GM23338 (cell line): Measurements from ENCODE around the gene AGR3. TPM values are rescaled to one million over a fixed set of nuclear protein-coding genes. Genes with fewer than 3 reads are reported as not detected.

ENCODE experiments used
- ATAC-seq: fragments of 200-7000 bp; cut with Tn5 transposase; 3 replicates; pipeline ENCODE4 v1.9.1; 2020
- DNase-seq: peaks from one replicate; pipeline ENCODE4 v3.0.0-alpha.2; 2015; ENCODE audit warnings: low spot score
- H2AFZ ChIP-seq: fragments of 200-600 bp; sonication (generic); 2 replicates; pipeline ENCODE4 v1.8.0; 2016; ENCODE audit warnings: antibody characterized with exemption, mild to moderate bottlenecking, moderate library complexity
- H3F3A ChIP-seq: fragments of 200-600 bp; sonication (generic); replicated peaks from 2 replicates; pipeline ENCODE4 v1.8.0; 2017; ENCODE audit warnings: antibody characterized with exemption, mixed run types, low read depth
- H3K27ac ChIP-seq: fragments of 200-600 bp; sonication (generic); 2 replicates; pipeline ENCODE4 v1.6.1; 2016; ENCODE audit warnings: low read depth
- H3K27me3 ChIP-seq: fragments of 200-600 bp; sonication (generic); 2 replicates; pipeline ENCODE4 v1.8.0; 2016; ENCODE audit warnings: mild to moderate bottlenecking, mixed run types, moderate library complexity; ENCODE audit not compliant: insufficient read depth
- H3K36me3 ChIP-seq: fragments of 200-600 bp; sonication (generic); 2 replicates; pipeline ENCODE4 v1.8.0; 2016; ENCODE audit warnings: mild to moderate bottlenecking; ENCODE audit not compliant: insufficient read depth
- H3K4me1 ChIP-seq: fragments of 200-600 bp; sonication (generic); 2 replicates; pipeline ENCODE4 v1.8.0; 2016; ENCODE audit warnings: mild to moderate bottlenecking, moderate library complexity; ENCODE audit not compliant: insufficient read depth
- H3K4me2 ChIP-seq: fragments of 200-600 bp; sonication (generic); 2 replicates; pipeline ENCODE4 v1.7.1; 2017; ENCODE audit warnings: mixed run types
- H3K4me3 ChIP-seq: fragments of 200-600 bp; sonication (generic); 2 replicates; pipeline ENCODE4 v1.6.1; 2016; ENCODE audit warnings: mixed run types
- H3K79me2 ChIP-seq: fragments of 200-600 bp; sonication (generic); replicated peaks from 2 replicates; pipeline ENCODE4 v1.8.0; 2017; ENCODE audit warnings: mild to moderate bottlenecking; ENCODE audit not compliant: insufficient read depth
- H3K9me2 ChIP-seq: fragments of 200-600 bp; sonication (generic); 2 replicates; pipeline ENCODE4 v1.8.0; 2017; ENCODE audit not compliant: insufficient read depth
- H4K20me1 ChIP-seq: fragments of 200-600 bp; sonication (generic); replicated peaks from 2 replicates; pipeline ENCODE4 v1.8.0; 2017; ENCODE audit warnings: mild to moderate bottlenecking; ENCODE audit not compliant: insufficient read depth
- H3K27ac Mint-ChIP-seq: 2 replicates; pipeline ENCODE4 v1.8.0; 2020; ENCODE audit warnings: inconsistent platforms, mild to moderate bottlenecking, moderate library complexity, mixed read lengths
- H3K27me3 Mint-ChIP-seq: 3 replicates; pipeline ENCODE4 v1.8.0; 2022; ENCODE audit warnings: low read depth, mild to moderate bottlenecking, moderate library complexity, mixed read lengths, inconsistent platforms; ENCODE audit not compliant: insufficient read depth, poor library complexity
- H3K36me3 Mint-ChIP-seq: 3 replicates; pipeline ENCODE4 v1.8.0; 2021; ENCODE audit warnings: low read depth, mild to moderate bottlenecking, inconsistent platforms, moderate library complexity, mixed read lengths
- H3K4me1 Mint-ChIP-seq: 3 replicates; pipeline ENCODE4 v1.8.0; 2020; ENCODE audit warnings: mild to moderate bottlenecking, inconsistent platforms, mixed read lengths
- H3K4me3 Mint-ChIP-seq: 3 replicates; pipeline ENCODE4 v1.8.0; 2021; ENCODE audit warnings: moderate library complexity, mild to moderate bottlenecking, inconsistent platforms, mixed read lengths
- H3K9me3 Mint-ChIP-seq: 3 replicates; pipeline ENCODE4 v1.8.0; 2020; ENCODE audit warnings: moderate library complexity, mild to moderate bottlenecking, inconsistent platforms, mixed read lengths
- CREB1 ChIP-seq: fragments of 250-450 bp; sonication (Bioruptor Pico); IDR thresholded peaks from 2 replicates; pipeline ENCODE4 v1.5.0; 2020; ENCODE audit warnings: low read depth, mild to moderate bottlenecking, moderate library complexity
- CTCF ChIP-seq, 2 experiments: fragments of 200-600 bp in 1 of 2; sonication (generic) in 1 of 2; conservative IDR thresholded peaks; 2 replicates each; pipeline versions ENCODE4 v1.5.1 to v1.6.1; 2016 to 2017; ENCODE audit warnings: antibody characterized with exemption in 2 of 2, low read depth in 2 of 2, mild to moderate bottlenecking in 2 of 2, moderate library complexity in 1 of 2
- ETS1 ChIP-seq: IDR thresholded peaks from 2 replicates; pipeline ENCODE4 v1.6.1; 2016; ENCODE audit warnings: antibody characterized with exemption
- EZH2 ChIP-seq: fragments of 200-600 bp; sonication (generic); IDR thresholded peaks from one replicate; pipeline ENCODE4 v1.8.0; 2017; ENCODE audit warnings: antibody characterized with exemption, mild to moderate bottlenecking, low read depth; ENCODE audit not compliant: unreplicated experiment
- EZH2phosphoT487 ChIP-seq: fragments of 200-600 bp; sonication (generic); IDR thresholded peaks from one replicate; pipeline ENCODE4 v1.8.1; 2018; ENCODE audit warnings: antibody characterized with exemption; ENCODE audit not compliant: unreplicated experiment
- JUNB ChIP-seq: IDR thresholded peaks from one replicate; pipeline ENCODE4 v1.6.1; 2016; ENCODE audit warnings: antibody characterized with exemption; ENCODE audit not compliant: unreplicated experiment
- NANOG ChIP-seq: IDR thresholded peaks from 2 replicates; pipeline ENCODE4 v1.6.1; 2016; ENCODE audit warnings: antibody characterized with exemption, borderline replicate concordance
- POLR2AphosphoS5 ChIP-seq: IDR thresholded peaks from 2 replicates; pipeline ENCODE4 v1.6.1; 2016; ENCODE audit warnings: antibody characterized with exemption, low read depth
- REST ChIP-seq: IDR thresholded peaks from one replicate; pipeline ENCODE4 v1.6.1; 2018; ENCODE audit warnings: antibody characterized with exemption; ENCODE audit not compliant: unreplicated experiment
- STAT1 ChIP-seq: IDR thresholded peaks from one replicate; pipeline ENCODE4 v1.6.1; 2016; ENCODE audit warnings: antibody characterized with exemption; ENCODE audit not compliant: unreplicated experiment
- ZNF114 ChIP-seq: fragments of 250-450 bp; sonication (Bioruptor Pico); IDR thresholded peaks from 2 replicates; pipeline ENCODE4 v1.5.0; 2020; ENCODE audit warnings: mild to moderate bottlenecking, moderate library complexity
- ZNF331 ChIP-seq: fragments of 250-450 bp; sonication (Bioruptor Pico); IDR thresholded peaks from 2 replicates; pipeline ENCODE4 v1.5.0; 2020; ENCODE audit warnings: low read depth, mild to moderate bottlenecking, moderate library complexity
- ZNF462 ChIP-seq: fragments of 250-450 bp; sonication (Bioruptor Pico); IDR thresholded peaks from 2 replicates; pipeline ENCODE4 v1.5.0; 2020; ENCODE audit warnings: mild to moderate bottlenecking, moderate library complexity
- polyA plus RNA-seq: library from polyadenylated mRNA; unstranded; fragments of >200 nt; fragmentation: Nextera tagmentation; extraction: Ambion mirVana; gene quantifications from 2 replicates; pipeline ENCODE4 v1.2.1, GENCODE V29; 2016
- total RNA-seq: library from RNA; depleted of rRNA; stranded (reverse); fragments of >200 nt; shearing (Covaris generic); gene quantifications from 2 replicates; pipeline ENCODE4 v1.2.3, GENCODE V29; 2014

The AGR3 gene
- total and polyA plus RNA-seq, 2 experiments from 2014 or later: not detected

GRCh38 chr7:16900209-16900768, 18.5 kb upstream of the AGR3 start:
- DNase-seq: no peak
- no peak for ATAC-seq

More at GRCh38 chr7:16900209-16900768, 18.5 kb upstream of the AGR3 start:
- Histone ChIP-seq H3K4me1 (peaks cover 9% of the 10 kb centered on the region), H2AFZ (no peak overlapping the region), H3K27me3 (no peaks in the 10 kb centered on the region), H3K36me3 (no peaks in the 10 kb centered on the region), H3K4me3 (no peak overlapping the region), H4K20me1 (no peaks in the 10 kb centered on the region), H3K4me2 (no peak overlapping the region), H3K79me2 (no peaks in the 10 kb centered on the region), H3K9me2 (no peaks in the 10 kb centered on the region), H3F3A (no peaks in the 10 kb centered on the region), H3K27ac (no peak overlapping the region)
- peaks cover 1% of the 10 kb centered on the region for H3K27me3 Mint-ChIP-seq
- no peak overlapping the region for H3K27ac Mint-ChIP-seq
- TF ChIP-seq POLR2AphosphoS5 (no peak), EZH2 (no peak), EZH2phosphoT487 (no peak), REST (no peak), JUNB (no peak), NANOG (no peak), ETS1 (no peak), ZNF114 (CRISPR knock-in tag) (no peak), CREB1 (CRISPR knock-in tag) (no peak), ZNF462 (CRISPR knock-in tag) (no peak), ZNF331 (CRISPR knock-in tag) (no peak), STAT1 (no peak), CTCF (conservative IDR thresholded peaks at IDR 0.05; ENCODE audit: low read depth in 2 of 2) (no peak)
- 0 out of 3 replicates have a peak, but pooled peaks cover 2% of the 10 kb centered on the region for H3K36me3 Mint-ChIP-seq
- no peak overlapping the region for H3K4me3 Mint-ChIP-seq
- H3K9me3 Mint-ChIP-seq: no peaks in the 10 kb centered on the region; the same call in 1 of the 3 replicates
- H3K4me1 Mint-ChIP-seq: peaks cover 7% of the 10 kb centered on the region; the same call in 2 of the 3 replicates
